HepG2 (cell line): ENCODE results near the gene JPH4. TPM values are rescaled to one million over a fixed set of nuclear protein-coding genes. Genes with fewer than 3 reads are reported as not detected.
"Not testable (repeated sequence)": the region's sequence is repeated elsewhere in the genome, so short reads cannot be mapped to it uniquely, and the experiment has no call there.

Experiments
- LCORL ChIP-seq, 2 experiments: fragments of 450-650 bp in 1 of 2; sonication (generic) in 1 of 2; formaldehyde crosslinking in 1 of 2; IDR thresholded peaks; 2 replicates each; pipeline versions ENCODE4 v1.5.0 to v1.6.1; 2017 to 2020; ENCODE audit warnings: antibody characterized with exemption in 1 of 2, missing genetic modification reagents in 1 of 2
- MXD3 ChIP-seq: IDR thresholded peaks from 2 replicates; pipeline ENCODE4 v1.6.1; 2016; ENCODE audit warnings: mild to moderate bottlenecking, missing biosample characterization, missing genetic modification reagents
- REST ChIP-seq, 2 experiments: IDR thresholded peaks; 2 replicates each; pipeline ENCODE4 v1.6.1; 2011 to 2012; ENCODE audit warnings: low read length in 2 of 2, borderline replicate concordance in 1 of 2, low read depth in 1 of 2, mild to moderate bottlenecking in 1 of 2, moderate library complexity in 1 of 2
- SKI ChIP-seq: fragments of 450-650 bp; IDR thresholded peaks from one replicate; pipeline ENCODE4 v1.6.1; 2018; ENCODE audit warnings: mild to moderate bottlenecking; ENCODE audit not compliant: partially characterized antibody
- SNAPC4 ChIP-seq: sonication (generic); formaldehyde crosslinking; IDR thresholded peaks from 2 replicates; pipeline ENCODE4 v1.4.0; 2020; ENCODE audit warnings: mild to moderate bottlenecking, missing genetic modification reagents
- SOX13 ChIP-seq, 3 experiments: fragments of 450-650 bp in 1 of 3; sonication (generic) in 1 of 3; formaldehyde crosslinking in 1 of 3; IDR thresholded peaks in 2 of 3; conservative IDR thresholded peaks in 1 of 3; 2 replicates each; pipeline versions ENCODE4 v1.5.0 to v1.6.1; 2016 to 2020; ENCODE audit warnings: antibody characterized with exemption in 1 of 3, mild to moderate bottlenecking in 1 of 3, missing compliant biosample characterization in 1 of 3, missing genetic modification reagents in 1 of 3, moderate library complexity in 1 of 3
- SRF ChIP-seq: IDR thresholded peaks from 2 replicates; pipeline ENCODE4 v1.6.1; 2011; ENCODE audit warnings: mild to moderate bottlenecking, low read depth, low read length, moderate library complexity
- ZNF281 ChIP-seq: sonication (generic); formaldehyde crosslinking; IDR thresholded peaks from 2 replicates; pipeline ENCODE4 v1.4.0; 2020; ENCODE audit warnings: missing genetic modification reagents, borderline replicate concordance
- polyA plus RNA-seq, 8 experiments: library from polyadenylated mRNA; depleted of rRNA in 3 of 8; stranded (reverse) in 7 of 8; unstranded in 1 of 8; fragments of >200 nt; fragmentation: Illumina TruSeq in 4 of 8; extraction: Trizol in 4 of 8; gene quantifications; 2 replicates each; pipeline versions ENCODE4 v1.2.1 to v1.2.3, GENCODE V29; 2011 to 2016; ENCODE audit warnings: low read depth in 4 of 8, missing spikeins in 1 of 8, mixed read lengths in 1 of 8; ENCODE audit not compliant: insufficient read depth in 1 of 8
- total RNA-seq, 5 experiments: library from RNA; depleted of rRNA; stranded (reverse); fragments of >200 nt; fragmentation: Illumina TruSeq; extraction: Trizol; gene quantifications; 2 replicates each; pipeline ENCODE4 v1.2.3, GENCODE V29; 2016; ENCODE audit warnings: low read depth in 1 of 5

The JPH4 gene
- total and polyA plus RNA-seq, 2 of the 13 experiments (the other 11 are each of a cell fraction or from before 2014, with no cell fraction given) = 0.08 to 0.22 TPM

GRCh38 chr14:23609411-23610089 is 31.0 kb upstream of the JPH4 start (continued):
- TF ChIP-seq ZNF281 (CRISPR knock-in tag) = peak; percentile 58; the same call in 1 of the 2 replicates
- peak; percentile 96 for TF ChIP-seq SNAPC4
- TF ChIP-seq SOX13 (IDR thresholded peaks at IDR 0.05) = peak; percentile 75
- peak in 1 of 2 experiments; percentile 82; a peak in 2 of 4 replicates for TF ChIP-seq SOX13 (CRISPR knock-in tag; conservative IDR thresholded peaks at IDR 0.05 in 1 of 2, IDR thresholded peaks at IDR 0.05 in 1 of 2)
- not testable (repeated sequence) for TF ChIP-seq LCORL (IDR thresholded peaks at IDR 0.05)
- peak; percentile 81 for TF ChIP-seq LCORL (CRISPR knock-in tag; IDR thresholded peaks at IDR 0.05)
- TF ChIP-seq MXD3 (CRISPR knock-in tag) = peak; percentile 65; the same call in 1 of the 2 replicates
- TF ChIP-seq REST (IDR thresholded peaks at IDR 0.05; ENCODE audit: borderline replicate concordance in 1 of 2, low read depth in 1 of 2, low read length in 2 of 2) = 0 out of 4 replicates have a peak, but pooled peaks of 1 of the 2 experiments have one; percentile 6
- peak; percentile 59; the same call in 1 of the 2 replicates for TF ChIP-seq SRF
- TF ChIP-seq SKI = peak; percentile 91
